HepG2 (cell line): ENCODE measurements around the gene MGAT2. TPM values are rescaled to one million over a fixed set of nuclear protein-coding genes. Genes with fewer than 3 reads are reported as not detected.

Experiments
- AFF4 ChIP-seq: sonication (generic); formaldehyde crosslinking; IDR thresholded peaks from 2 replicates; pipeline ENCODE4 v1.4.0; 2020; ENCODE audit warnings: missing genetic modification reagents
- ATF2 ChIP-seq: sonication (generic); formaldehyde crosslinking; IDR thresholded peaks from 2 replicates; pipeline ENCODE4 v1.4.0; 2020; ENCODE audit warnings: missing genetic modification reagents
- ATM ChIP-seq: fragments of 450-650 bp; IDR thresholded peaks from 2 replicates; pipeline ENCODE4 v1.7.1; 2017; ENCODE audit warnings: mild to moderate bottlenecking, borderline replicate concordance
- CEBPG ChIP-seq: IDR thresholded peaks from 2 replicates; pipeline ENCODE4 v1.6.1; 2016
- DZIP1 ChIP-seq: sonication (generic); formaldehyde crosslinking; IDR thresholded peaks from 2 replicates; pipeline ENCODE4 v1.5.0; 2020; ENCODE audit warnings: mild to moderate bottlenecking, missing genetic modification reagents
- FOXK2 ChIP-seq: fragments of 450-650 bp; IDR thresholded peaks from 2 replicates; pipeline ENCODE4 v1.6.1; 2016
- MAFK ChIP-seq, 2 experiments: IDR thresholded peaks in 1 of 2; conservative IDR thresholded peaks in 1 of 2; 2 replicates each; pipeline ENCODE4 v1.6.1; 2011; ENCODE audit warnings: improper control_type of control experiment in 2 of 2, low read length in 2 of 2
- NR2F1 ChIP-seq, 2 experiments: fragments of 450-650 bp in 1 of 2; formaldehyde crosslinking in 1 of 2; IDR thresholded peaks; 2 replicates each; pipeline versions ENCODE4 v1.5.0 to v1.6.1; 2016 to 2020; ENCODE audit warnings: mild to moderate bottlenecking in 1 of 2, missing compliant biosample characterization in 1 of 2, missing genetic modification reagents in 1 of 2, moderate library complexity in 1 of 2
- PRDM4 ChIP-seq: sonication (generic); formaldehyde crosslinking; IDR thresholded peaks from 2 replicates; pipeline ENCODE4 v1.9.0; 2021; ENCODE audit warnings: missing genetic modification reagents, borderline replicate concordance
- REL ChIP-seq: sonication (generic); formaldehyde crosslinking; conservative IDR thresholded peaks from 2 replicates; pipeline ENCODE4 v1.8.0; 2022; ENCODE audit warnings: mild to moderate bottlenecking, missing genetic modification reagents, moderate library complexity
- RNF2 ChIP-seq: fragments of 450-650 bp; conservative IDR thresholded peaks from 2 replicates; pipeline ENCODE4 v1.6.1; 2016; ENCODE audit warnings: low read depth
- SNAPC2 ChIP-seq: sonication (generic); formaldehyde crosslinking; IDR thresholded peaks from 2 replicates; pipeline ENCODE4 v1.8.1; 2022; ENCODE audit warnings: mild to moderate bottlenecking, missing genetic modification reagents
- TBP ChIP-seq: sonication (generic); formaldehyde crosslinking; IDR thresholded peaks from 2 replicates; pipeline ENCODE4 v1.5.0; 2020; ENCODE audit warnings: missing genetic modification reagents
- ZBTB7A ChIP-seq: sonication (generic); formaldehyde crosslinking; IDR thresholded peaks from 2 replicates; pipeline ENCODE4 v1.8.0; 2022; ENCODE audit warnings: mild to moderate bottlenecking, missing genetic modification reagents
- ZC3H4 ChIP-seq: sonication (generic); formaldehyde crosslinking; IDR thresholded peaks from 2 replicates; pipeline ENCODE4 v1.4.0; 2020; ENCODE audit warnings: missing genetic modification reagents, borderline replicate concordance
- ZNF546 ChIP-seq: sonication (generic); formaldehyde crosslinking; conservative IDR thresholded peaks from 2 replicates; pipeline ENCODE4 v1.8.1; 2023; ENCODE audit warnings: mild to moderate bottlenecking, missing genetic modification reagents
- ZNF674 ChIP-seq: sonication (generic); formaldehyde crosslinking; IDR thresholded peaks from 2 replicates; pipeline ENCODE4 v1.5.0; 2020; ENCODE audit warnings: low read depth, mild to moderate bottlenecking, missing genetic modification reagents
- ZNF678 ChIP-seq: sonication (generic); formaldehyde crosslinking; IDR thresholded peaks from 2 replicates; pipeline ENCODE4 v1.4.0; 2020; ENCODE audit warnings: mild to moderate bottlenecking, missing genetic modification reagents
- ZNF713 ChIP-seq: sonication (generic); formaldehyde crosslinking; IDR thresholded peaks from 2 replicates; pipeline ENCODE4 v1.4.0; 2020; ENCODE audit warnings: mild to moderate bottlenecking, missing genetic modification reagents
- ZNF878 ChIP-seq: sonication (generic); formaldehyde crosslinking; IDR thresholded peaks from 2 replicates; pipeline ENCODE4 v1.8.1; 2023; ENCODE audit warnings: mild to moderate bottlenecking, missing genetic modification reagents, moderate library complexity
- polyA plus RNA-seq, 8 experiments: library from polyadenylated mRNA; depleted of rRNA in 3 of 8; stranded (reverse) in 7 of 8; unstranded in 1 of 8; fragments of >200 nt; fragmentation: Illumina TruSeq in 4 of 8; extraction: Trizol in 4 of 8; gene quantifications; 2 replicates each; pipeline versions ENCODE4 v1.2.1 to v1.2.3, GENCODE V29; 2011 to 2016; ENCODE audit warnings: low read depth in 4 of 8, missing spikeins in 1 of 8, mixed read lengths in 1 of 8; ENCODE audit not compliant: insufficient read depth in 1 of 8
- total RNA-seq, 5 experiments: library from RNA; depleted of rRNA; stranded (reverse); fragments of >200 nt; fragmentation: Illumina TruSeq; extraction: Trizol; gene quantifications; 2 replicates each; pipeline ENCODE4 v1.2.3, GENCODE V29; 2016; ENCODE audit warnings: low read depth in 1 of 5

MGAT2 gene
- total and polyA plus RNA-seq, 2 of the 13 experiments (the other 11 are each of a cell fraction or from before 2014, with no cell fraction given): 12.9 to 51.9 TPM

- no peak for TF ChIP-seq AFF4 (CRISPR knock-in tag)
- peak; percentile 77 for TF ChIP-seq RNF2
- TF ChIP-seq SNAPC2 (CRISPR knock-in tag): peak; percentile 78; the same call in 1 of the 2 replicates
- no peak; the same call in 1 of the 2 replicates for TF ChIP-seq CEBPG
- no peak for TF ChIP-seq ZNF713 (CRISPR knock-in tag)
- no peak for TF ChIP-seq ZBTB7A (CRISPR knock-in tag)
- no peak for TF ChIP-seq REL
- TF ChIP-seq ATF2 (CRISPR knock-in tag): no peak
- TF ChIP-seq PRDM4 (CRISPR knock-in tag): no peak
- no peak for TF ChIP-seq MAFK (conservative IDR thresholded peaks at IDR 0.05 in 1 of 2, IDR thresholded peaks at IDR 0.05 in 1 of 2; ENCODE audit: low read length in 2 of 2)
- no peak for TF ChIP-seq FOXK2
- TF ChIP-seq ZNF878 (CRISPR knock-in tag): no peak
- TF ChIP-seq ZNF546 (CRISPR knock-in tag): no peak
- no peak for TF ChIP-seq ATM
- TF ChIP-seq DZIP1 (CRISPR knock-in tag): no peak; the same call in 1 of the 2 replicates
- no peak for TF ChIP-seq NR2F1 (CRISPR knock-in tag; IDR thresholded peaks at IDR 0.05)
- TF ChIP-seq ZNF674 (CRISPR knock-in tag): no peak
- no peak for TF ChIP-seq TBP (CRISPR knock-in tag)
- no peak for TF ChIP-seq ZNF678 (CRISPR knock-in tag)
- no peak; the same call in 1 of the 2 replicates for TF ChIP-seq ZC3H4
Observed at GRCh38 chr14:49634547-49635334, 14.1 kb downstream of the MGAT2 start, which contains the start of gene DNAAF2 (continued).
